Measurements from ENCODE around the gene RPS6KA5.
"Not testable (repeated sequence)": the region's sequence is repeated elsewhere in the genome, so short reads cannot be mapped to it uniquely, and the experiment has no call there.

The RPS6KA5 gene

DNA sequence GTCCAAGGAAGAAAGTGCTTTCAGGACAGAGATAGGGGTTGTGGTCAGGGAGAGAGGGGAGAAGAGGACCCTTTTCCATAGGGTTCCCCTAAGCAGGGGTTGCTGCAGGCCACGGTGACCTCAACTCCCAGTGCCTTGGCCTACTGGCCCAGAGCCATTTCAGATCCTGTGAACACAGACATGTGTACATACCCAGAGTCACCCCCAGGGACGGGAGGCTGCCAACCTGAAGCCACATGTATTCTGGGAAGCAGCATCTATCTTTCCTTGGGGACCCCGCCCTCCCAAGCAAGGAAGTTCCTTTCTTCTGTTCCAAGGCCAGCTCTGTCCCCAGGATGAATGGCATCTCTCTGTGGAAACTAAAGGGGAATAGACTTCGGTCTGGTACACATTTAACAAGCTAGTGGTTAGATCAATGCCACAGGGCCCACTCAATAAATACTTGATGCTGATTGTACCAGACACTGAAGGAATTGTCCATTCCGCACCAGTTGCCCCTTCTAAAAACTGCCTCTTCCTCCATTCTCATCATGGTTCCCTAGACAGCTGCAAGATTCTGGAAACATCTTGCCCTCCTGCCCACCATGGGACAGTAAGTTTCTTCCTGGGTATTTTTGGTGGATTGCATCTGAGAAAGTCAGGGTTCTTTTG is 28.3 kb upstream of the RPS6KA5 start:
- no peaks in the 10 kb centered on the region for H3K4me1 Mint-ChIP-seq

DNA sequence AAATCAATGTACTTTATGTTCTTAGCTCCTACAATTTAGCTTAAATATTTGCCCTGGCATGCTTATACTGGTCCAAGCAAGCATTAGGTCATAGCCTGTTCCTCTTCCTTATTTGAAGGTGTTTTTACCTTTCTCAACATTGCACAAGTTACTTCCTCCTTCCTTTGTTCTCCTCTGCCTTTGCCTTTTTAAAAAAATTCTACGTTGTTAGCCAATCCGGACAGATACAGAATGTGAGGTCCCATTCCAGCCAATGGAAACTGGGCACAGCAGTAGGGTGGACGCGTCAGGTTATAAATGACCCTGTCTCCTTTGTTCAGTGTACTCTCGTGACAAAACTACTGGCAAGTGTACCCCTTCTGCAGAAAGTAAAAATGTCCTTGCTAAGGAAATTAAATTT is 27.0 kb upstream of the RPS6KA5 start:
- not testable (repeated sequence) for H3K36me3 Mint-ChIP-seq (ENCODE audit: low read depth); DNase-seq; H3K9me3 Mint-ChIP-seq; H3K4me1 Mint-ChIP-seq; H3K27me3 Mint-ChIP-seq (ENCODE audit: low read depth, poor library complexity); H3K4me3 Mint-ChIP-seq; H3K27ac Mint-ChIP-seq

More for the DNA sequence above, 28.3 kb upstream of the RPS6KA5 start:
- peaks cover 9% of the 10 kb centered on the region for H3K27me3 Mint-ChIP-seq (ENCODE audit: low read depth, poor library complexity)
- no peak for DNase-seq
- H3K36me3 Mint-ChIP-seq (ENCODE audit: low read depth) = no peaks in the 10 kb centered on the region
- no peak overlapping the region for H3K4me3 Mint-ChIP-seq
- no peak overlapping the region for H3K27ac Mint-ChIP-seq
- TF ChIP-seq, protein P1, sequence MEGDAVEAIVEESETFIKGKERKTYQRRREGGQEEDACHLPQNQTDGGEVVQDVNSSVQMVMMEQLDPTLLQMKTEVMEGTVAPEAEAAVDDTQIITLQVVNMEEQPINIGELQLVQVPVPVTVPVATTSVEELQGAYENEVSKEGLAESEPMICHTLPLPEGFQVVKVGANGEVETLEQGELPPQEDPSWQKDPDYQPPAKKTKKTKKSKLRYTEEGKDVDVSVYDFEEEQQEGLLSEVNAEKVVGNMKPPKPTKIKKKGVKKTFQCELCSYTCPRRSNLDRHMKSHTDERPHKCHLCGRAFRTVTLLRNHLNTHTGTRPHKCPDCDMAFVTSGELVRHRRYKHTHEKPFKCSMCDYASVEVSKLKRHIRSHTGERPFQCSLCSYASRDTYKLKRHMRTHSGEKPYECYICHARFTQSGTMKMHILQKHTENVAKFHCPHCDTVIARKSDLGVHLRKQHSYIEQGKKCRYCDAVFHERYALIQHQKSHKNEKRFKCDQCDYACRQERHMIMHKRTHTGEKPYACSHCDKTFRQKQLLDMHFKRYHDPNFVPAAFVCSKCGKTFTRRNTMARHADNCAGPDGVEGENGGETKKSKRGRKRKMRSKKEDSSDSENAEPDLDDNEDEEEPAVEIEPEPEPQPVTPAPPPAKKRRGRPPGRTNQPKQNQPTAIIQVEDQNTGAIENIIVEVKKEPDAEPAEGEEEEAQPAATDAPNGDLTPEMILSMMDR (IDR thresholded peaks at IDR 0.05) = no peak
- H3K9me3 Mint-ChIP-seq = peaks cover 5% of the 10 kb centered on the region

DNA sequence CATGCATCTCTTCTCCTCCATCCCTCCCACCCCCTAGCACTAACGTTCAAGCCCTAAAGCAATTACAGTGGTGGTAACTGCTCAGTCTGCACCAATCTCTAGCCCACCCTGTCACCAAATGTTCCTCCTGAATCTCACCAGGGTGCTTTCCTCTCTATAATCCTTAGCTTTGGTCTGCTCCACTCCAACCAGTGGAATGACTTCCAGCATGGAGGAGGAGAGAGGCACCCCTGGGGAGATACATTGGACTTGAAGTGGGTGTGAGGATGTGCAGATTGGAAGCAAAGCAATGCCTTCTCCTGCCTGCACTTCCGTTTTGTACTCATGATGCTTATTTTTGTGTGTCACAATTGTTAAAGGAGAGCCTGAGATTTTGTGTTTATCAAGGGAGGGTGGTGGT is 24.1 kb upstream of the RPS6KA5 start:
- DNase-seq = no peak
- Mint-ChIP-seq H3K27ac (no peak overlapping the region), H3K4me3 (no peak overlapping the region), H3K27me3 (ENCODE audit: low read depth, poor library complexity) (no peaks in the 10 kb centered on the region), H3K9me3 (peaks cover 5% of the 10 kb centered on the region), H3K36me3 (ENCODE audit: low read depth) (no peaks in the 10 kb centered on the region), H3K4me1 (no peaks in the 10 kb centered on the region)
- TF ChIP-seq, protein P1 (IDR thresholded peaks at IDR 0.05) = no peak

DNA sequence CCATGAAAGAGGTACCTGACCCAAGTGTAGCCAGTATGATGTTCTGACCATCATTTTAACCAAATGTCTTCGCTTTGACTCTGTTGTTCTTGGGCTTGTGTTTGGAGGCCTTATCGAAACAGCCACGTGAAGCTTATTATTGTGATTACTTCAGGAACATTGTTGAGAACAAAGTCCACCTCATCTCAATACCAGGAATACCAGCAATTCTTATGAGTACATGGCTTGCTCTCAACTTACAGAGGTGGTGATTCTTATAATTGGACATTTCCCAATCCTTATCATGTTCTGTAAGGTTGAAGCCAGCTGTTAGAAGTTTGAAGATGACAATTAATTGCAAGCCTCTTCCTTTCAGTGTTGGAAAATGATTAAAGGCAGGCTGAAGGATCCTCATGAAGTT is 21.8 kb upstream of the RPS6KA5 start:
- DNase-seq = no peak
- H3K36me3 Mint-ChIP-seq (ENCODE audit: low read depth) = no peaks in the 10 kb centered on the region
- H3K4me1 Mint-ChIP-seq = peaks cover 4% of the 10 kb centered on the region
- peaks cover 5% of the 10 kb centered on the region for H3K9me3 Mint-ChIP-seq
- TF ChIP-seq, protein P1 (IDR thresholded peaks at IDR 0.05) = no peak
- H3K4me3 Mint-ChIP-seq = no peak overlapping the region
- no peak overlapping the region for H3K27ac Mint-ChIP-seq
- peaks cover 3% of the 10 kb centered on the region for H3K27me3 Mint-ChIP-seq (ENCODE audit: low read depth, poor library complexity)

DNA sequence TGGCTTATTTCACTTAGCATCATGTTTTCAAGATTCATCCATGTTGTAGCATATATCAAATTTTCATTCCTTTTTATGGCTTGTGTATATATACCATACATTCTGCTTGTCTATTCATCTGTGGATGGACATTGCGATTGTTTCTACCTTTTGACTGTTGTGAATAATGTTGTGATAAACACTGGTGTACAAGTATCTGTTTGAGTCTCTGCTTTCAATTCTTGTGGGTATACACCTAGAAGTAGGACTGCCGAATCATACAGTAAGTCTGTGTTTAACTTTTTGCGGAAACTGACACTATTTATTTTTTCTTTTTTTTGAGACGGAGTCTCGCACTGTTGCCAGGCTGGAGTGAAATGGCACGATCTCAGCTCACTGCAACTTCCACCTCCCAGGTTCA is 19.6 kb upstream of the RPS6KA5 start:
- Mint-ChIP-seq H3K36me3 (ENCODE audit: low read depth) (no peaks in the 10 kb centered on the region), H3K4me1 (peaks cover 4% of the 10 kb centered on the region), H3K9me3 (no peaks in the 10 kb centered on the region), H3K27ac (no peak overlapping the region), H3K4me3 (no peak overlapping the region), H3K27me3 (ENCODE audit: low read depth, poor library complexity) (peaks cover 3% of the 10 kb centered on the region)
- TF ChIP-seq, protein P1 (IDR thresholded peaks at IDR 0.05) = no peak
- DNase-seq = no peak

DNA sequence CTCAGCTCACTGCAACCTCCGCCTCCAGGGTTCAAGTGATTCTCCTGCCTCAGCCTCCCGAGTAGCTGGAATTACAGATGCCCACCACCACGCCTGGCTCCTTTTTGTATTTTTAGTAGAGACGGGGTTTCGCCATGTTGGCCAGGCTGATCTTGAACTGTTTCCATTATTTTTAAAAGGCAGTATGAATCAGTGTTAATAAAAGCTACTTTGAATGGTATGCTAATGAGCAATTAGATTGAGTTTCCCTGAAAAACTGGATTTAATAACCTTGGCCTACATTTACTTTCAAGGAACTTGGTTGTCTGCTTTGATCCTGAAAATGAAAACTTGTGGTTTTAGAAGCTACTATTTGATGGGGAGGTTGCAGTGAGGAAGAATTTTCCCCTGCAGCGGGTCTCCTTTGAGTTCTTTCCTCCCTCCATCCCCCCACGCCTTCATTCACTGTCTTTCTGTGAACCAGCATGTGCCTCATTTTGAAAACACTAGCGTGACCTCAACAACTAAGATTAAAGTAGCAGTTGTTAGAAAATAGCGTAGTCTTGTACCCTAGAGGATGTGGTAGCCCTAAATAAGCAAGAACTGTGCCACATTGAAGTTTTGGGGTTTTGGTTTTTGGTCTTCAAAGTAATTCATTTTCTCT is 17.8 kb upstream of the RPS6KA5 start:
- Mint-ChIP-seq H3K27ac (no peak overlapping the region), H3K4me1 (peaks cover 4% of the 10 kb centered on the region), H3K36me3 (ENCODE audit: low read depth) (no peaks in the 10 kb centered on the region), H3K4me3 (no peak overlapping the region), H3K9me3 (no peaks in the 10 kb centered on the region), H3K27me3 (ENCODE audit: low read depth, poor library complexity) (peaks cover 3% of the 10 kb centered on the region)
- no peak for DNase-seq
- TF ChIP-seq, protein P1 (IDR thresholded peaks at IDR 0.05) = no peak

Measured in nephron progenitor cell (in vitro differentiated cells).